Measurements from ENCODE around the gene CENPK. TPM values are rescaled to one million over a fixed set of nuclear protein-coding genes. Genes with fewer than 3 reads are reported as not detected.
A peak's percentile ranks its signal among the peaks of the same experiment; 100 is the strongest.

The CENPK gene
- total and polyA plus RNA-seq, 2 of the 8 experiments (the other 6 are each of a cell fraction or from before 2014, with no cell fraction given), result 13.3 to 50.9 TPM

DNA sequence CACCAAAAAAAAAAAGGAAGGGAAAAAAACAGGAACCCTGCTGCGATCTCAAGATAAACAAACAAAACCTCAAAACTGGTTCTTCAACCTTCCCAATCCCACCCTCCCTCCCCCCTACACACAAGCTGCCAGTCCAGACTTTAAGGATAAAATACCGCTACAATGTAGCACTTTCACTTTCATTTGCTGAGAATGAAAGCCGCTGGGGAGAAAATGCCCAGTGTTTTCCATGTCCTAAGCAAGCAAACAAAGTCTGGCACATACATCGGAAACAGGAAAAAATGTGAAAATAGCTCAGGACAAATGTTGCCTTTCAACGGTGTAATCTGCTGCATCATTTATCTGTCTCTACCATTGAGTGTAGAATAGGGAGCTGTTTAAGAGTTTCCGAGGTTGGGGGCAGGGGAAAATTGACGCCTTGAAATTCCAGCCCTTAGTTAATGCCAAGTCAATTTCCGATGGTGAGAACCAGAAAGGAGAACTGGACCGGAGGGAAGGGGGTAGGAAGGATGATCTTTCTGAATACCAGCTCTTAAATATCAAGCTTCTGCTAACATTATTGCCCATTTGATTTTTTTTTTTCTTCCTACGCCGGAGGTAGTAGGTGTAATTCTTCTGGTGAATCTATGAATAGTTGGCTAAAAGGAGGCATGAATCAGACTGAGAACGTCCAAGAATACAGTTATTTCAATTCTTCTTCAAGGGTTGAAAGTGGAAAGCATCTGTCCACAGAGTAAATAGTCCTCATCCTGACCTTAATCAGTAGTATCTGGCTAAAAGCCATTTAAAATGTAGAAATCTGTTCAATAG, 80.0 kb downstream of the CENPK start (continued):
- TF ChIP-seq, protein P1, sequence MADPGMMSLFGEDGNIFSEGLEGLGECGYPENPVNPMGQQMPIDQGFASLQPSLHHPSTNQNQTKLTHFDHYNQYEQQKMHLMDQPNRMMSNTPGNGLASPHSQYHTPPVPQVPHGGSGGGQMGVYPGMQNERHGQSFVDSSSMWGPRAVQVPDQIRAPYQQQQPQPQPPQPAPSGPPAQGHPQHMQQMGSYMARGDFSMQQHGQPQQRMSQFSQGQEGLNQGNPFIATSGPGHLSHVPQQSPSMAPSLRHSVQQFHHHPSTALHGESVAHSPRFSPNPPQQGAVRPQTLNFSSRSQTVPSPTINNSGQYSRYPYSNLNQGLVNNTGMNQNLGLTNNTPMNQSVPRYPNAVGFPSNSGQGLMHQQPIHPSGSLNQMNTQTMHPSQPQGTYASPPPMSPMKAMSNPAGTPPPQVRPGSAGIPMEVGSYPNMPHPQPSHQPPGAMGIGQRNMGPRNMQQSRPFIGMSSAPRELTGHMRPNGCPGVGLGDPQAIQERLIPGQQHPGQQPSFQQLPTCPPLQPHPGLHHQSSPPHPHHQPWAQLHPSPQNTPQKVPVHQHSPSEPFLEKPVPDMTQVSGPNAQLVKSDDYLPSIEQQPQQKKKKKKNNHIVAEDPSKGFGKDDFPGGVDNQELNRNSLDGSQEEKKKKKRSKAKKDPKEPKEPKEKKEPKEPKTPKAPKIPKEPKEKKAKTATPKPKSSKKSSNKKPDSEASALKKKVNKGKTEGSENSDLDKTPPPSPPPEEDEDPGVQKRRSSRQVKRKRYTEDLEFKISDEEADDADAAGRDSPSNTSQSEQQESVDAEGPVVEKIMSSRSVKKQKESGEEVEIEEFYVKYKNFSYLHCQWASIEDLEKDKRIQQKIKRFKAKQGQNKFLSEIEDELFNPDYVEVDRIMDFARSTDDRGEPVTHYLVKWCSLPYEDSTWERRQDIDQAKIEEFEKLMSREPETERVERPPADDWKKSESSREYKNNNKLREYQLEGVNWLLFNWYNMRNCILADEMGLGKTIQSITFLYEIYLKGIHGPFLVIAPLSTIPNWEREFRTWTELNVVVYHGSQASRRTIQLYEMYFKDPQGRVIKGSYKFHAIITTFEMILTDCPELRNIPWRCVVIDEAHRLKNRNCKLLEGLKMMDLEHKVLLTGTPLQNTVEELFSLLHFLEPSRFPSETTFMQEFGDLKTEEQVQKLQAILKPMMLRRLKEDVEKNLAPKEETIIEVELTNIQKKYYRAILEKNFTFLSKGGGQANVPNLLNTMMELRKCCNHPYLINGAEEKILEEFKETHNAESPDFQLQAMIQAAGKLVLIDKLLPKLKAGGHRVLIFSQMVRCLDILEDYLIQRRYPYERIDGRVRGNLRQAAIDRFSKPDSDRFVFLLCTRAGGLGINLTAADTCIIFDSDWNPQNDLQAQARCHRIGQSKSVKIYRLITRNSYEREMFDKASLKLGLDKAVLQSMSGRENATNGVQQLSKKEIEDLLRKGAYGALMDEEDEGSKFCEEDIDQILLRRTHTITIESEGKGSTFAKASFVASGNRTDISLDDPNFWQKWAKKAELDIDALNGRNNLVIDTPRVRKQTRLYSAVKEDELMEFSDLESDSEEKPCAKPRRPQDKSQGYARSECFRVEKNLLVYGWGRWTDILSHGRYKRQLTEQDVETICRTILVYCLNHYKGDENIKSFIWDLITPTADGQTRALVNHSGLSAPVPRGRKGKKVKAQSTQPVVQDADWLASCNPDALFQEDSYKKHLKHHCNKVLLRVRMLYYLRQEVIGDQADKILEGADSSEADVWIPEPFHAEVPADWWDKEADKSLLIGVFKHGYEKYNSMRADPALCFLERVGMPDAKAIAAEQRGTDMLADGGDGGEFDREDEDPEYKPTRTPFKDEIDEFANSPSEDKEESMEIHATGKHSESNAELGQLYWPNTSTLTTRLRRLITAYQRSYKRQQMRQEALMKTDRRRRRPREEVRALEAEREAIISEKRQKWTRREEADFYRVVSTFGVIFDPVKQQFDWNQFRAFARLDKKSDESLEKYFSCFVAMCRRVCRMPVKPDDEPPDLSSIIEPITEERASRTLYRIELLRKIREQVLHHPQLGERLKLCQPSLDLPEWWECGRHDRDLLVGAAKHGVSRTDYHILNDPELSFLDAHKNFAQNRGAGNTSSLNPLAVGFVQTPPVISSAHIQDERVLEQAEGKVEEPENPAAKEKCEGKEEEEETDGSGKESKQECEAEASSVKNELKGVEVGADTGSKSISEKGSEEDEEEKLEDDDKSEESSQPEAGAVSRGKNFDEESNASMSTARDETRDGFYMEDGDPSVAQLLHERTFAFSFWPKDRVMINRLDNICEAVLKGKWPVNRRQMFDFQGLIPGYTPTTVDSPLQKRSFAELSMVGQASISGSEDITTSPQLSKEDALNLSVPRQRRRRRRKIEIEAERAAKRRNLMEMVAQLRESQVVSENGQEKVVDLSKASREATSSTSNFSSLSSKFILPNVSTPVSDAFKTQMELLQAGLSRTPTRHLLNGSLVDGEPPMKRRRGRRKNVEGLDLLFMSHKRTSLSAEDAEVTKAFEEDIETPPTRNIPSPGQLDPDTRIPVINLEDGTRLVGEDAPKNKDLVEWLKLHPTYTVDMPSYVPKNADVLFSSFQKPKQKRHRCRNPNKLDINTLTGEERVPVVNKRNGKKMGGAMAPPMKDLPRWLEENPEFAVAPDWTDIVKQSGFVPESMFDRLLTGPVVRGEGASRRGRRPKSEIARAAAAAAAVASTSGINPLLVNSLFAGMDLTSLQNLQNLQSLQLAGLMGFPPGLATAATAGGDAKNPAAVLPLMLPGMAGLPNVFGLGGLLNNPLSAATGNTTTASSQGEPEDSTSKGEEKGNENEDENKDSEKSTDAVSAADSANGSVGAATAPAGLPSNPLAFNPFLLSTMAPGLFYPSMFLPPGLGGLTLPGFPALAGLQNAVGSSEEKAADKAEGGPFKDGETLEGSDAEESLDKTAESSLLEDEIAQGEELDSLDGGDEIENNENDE (IDR thresholded peaks at IDR 0.05; ENCODE audit: insufficient replicate concordance, low read length), result no peak
- TF ChIP-seq, protein P2, sequence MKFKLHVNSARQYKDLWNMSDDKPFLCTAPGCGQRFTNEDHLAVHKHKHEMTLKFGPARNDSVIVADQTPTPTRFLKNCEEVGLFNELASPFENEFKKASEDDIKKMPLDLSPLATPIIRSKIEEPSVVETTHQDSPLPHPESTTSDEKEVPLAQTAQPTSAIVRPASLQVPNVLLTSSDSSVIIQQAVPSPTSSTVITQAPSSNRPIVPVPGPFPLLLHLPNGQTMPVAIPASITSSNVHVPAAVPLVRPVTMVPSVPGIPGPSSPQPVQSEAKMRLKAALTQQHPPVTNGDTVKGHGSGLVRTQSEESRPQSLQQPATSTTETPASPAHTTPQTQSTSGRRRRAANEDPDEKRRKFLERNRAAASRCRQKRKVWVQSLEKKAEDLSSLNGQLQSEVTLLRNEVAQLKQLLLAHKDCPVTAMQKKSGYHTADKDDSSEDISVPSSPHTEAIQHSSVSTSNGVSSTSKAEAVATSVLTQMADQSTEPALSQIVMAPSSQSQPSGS (IDR thresholded peaks at IDR 0.05; ENCODE audit: low read length), result no peak
- TF ChIP-seq ASH2L (IDR thresholded peaks at IDR 0.05; ENCODE audit: low read length) (peak; percentile 91), SP4 (IDR thresholded peaks at IDR 0.05; ENCODE audit: low read length) (no peak), HDAC6 (IDR thresholded peaks at IDR 0.05; ENCODE audit: low read depth, low read length) (no peak), CREB1 (IDR thresholded peaks at IDR 0.05) (no peak), FOSL1 (IDR thresholded peaks at IDR 0.05; ENCODE audit: insufficient read depth, low read depth, low read length) (no peak), CBX8 (IDR thresholded peaks at IDR 0.05; ENCODE audit: borderline replicate concordance, low read depth, low read length) (no peak), TBP (IDR thresholded peaks at IDR 0.05; ENCODE audit: low read depth, low read length) (no peak)

All from H1 (cell line).